ENCODE measurements around the gene EIF3B. TPM values are rescaled to one million over a fixed set of nuclear protein-coding genes. Genes with fewer than 3 reads are reported as not detected.

Gene EIF3B
- total and polyA plus RNA-seq, 2 of the 4 experiments (the other 2 are of a cell fraction), result 105 to 201 TPM

GRCh38 chr7:2353113-2353935 lies 1.3 kb upstream of the EIF3B start:
- H4K91ac ChIP-seq (ENCODE audit: insufficient read depth, low read depth, low read length), result peak overlapping the region; percentile 29
- POLR2A ChIA-PET (ENCODE audit: unreplicated experiment), result interaction anchor here (0.6 kb wide), 1 partner anchor 16 kb away, joined by 3 read pairs; no protein-coding TSS in a partner anchor
- H4K8ac ChIP-seq (ENCODE audit: low read depth in 2 of 2, low read length in 2 of 2), result peak overlapping the region; percentile 87 to 99
- peak overlapping the region; percentile 55 for H3K4me3 ChIP-seq (ENCODE audit: insufficient read depth, low read depth, low read length)
- H4K20me1 ChIP-seq (ENCODE audit: insufficient read depth, low read length), result peaks cover 36% of the 10 kb centered on the region
- BruUV-seq (replicated peaks), result no TSS peak
- no peak for ATAC-seq (ENCODE audit: low read depth)
- H3K4ac ChIP-seq (ENCODE audit: low read depth, low read length), result peak overlapping the region; percentile 82
- CTCF ChIA-PET, result no interaction called here
- intact Hi-C loops (cut with micrococcal nuclease), result no loop called here
- H3K36me3 ChIP-seq (ENCODE audit: control insufficient read depth, insufficient read depth, low read length), result peaks cover 5% of the 10 kb centered on the region
- peak overlapping the region; percentile 61 for H2AK5ac ChIP-seq (ENCODE audit: low read depth, low read length)
- H3K9ac ChIP-seq (ENCODE audit: low read depth, low read length), result peak overlapping the region; percentile 99
- peak overlapping the region; percentile 88 for H3K14ac ChIP-seq (replicated peaks; ENCODE audit: low read depth, low read length)
- no peak overlapping the region for H2BK20ac ChIP-seq (ENCODE audit: low read depth, low read length)
- in situ Hi-C loops (cut with MboI; ENCODE audit: low sequenced_read_pairs), result no loop called here
- H2AK9ac ChIP-seq (replicated peaks; ENCODE audit: low read depth, low read length, poor library complexity), result peak overlapping the region; percentile 59
- peak overlapping the region; percentile 59 for H3K18ac ChIP-seq (ENCODE audit: low read depth, low read length)
- dilution Hi-C loops (cut with HindIII; ENCODE audit: low sequenced_read_pairs, unreplicated experiment), result no loop called here
- no peaks in the 10 kb centered on the region for H3K9me3 ChIP-seq (ENCODE audit: control insufficient read depth, insufficient read depth, low read length)
- peaks cover 3% of the 10 kb centered on the region for H3K4me1 ChIP-seq (ENCODE audit: control insufficient read depth, insufficient read depth, low read length)
- H2BK120ac ChIP-seq (ENCODE audit: low read depth, low read length), result peak overlapping the region; percentile 48
- H2AFZ ChIP-seq (replicated peaks; ENCODE audit: low read length, poor library complexity), result peak overlapping the region; percentile 95
- H3K27ac ChIP-seq (ENCODE audit: insufficient read depth, low read length), result peak overlapping the region; percentile 96
- peak overlapping the region; percentile 90 for H3K4me2 ChIP-seq (ENCODE audit: low read depth, low read length)
- peaks cover 2 to 34% of the 10 kb centered on the region in 2 experiments; a peak in 3 of 4 replicates for H3K79me1 ChIP-seq (ENCODE audit: low read depth in 1 of 2, low read length in 2 of 2)
- peak overlapping the region; percentile 67 for H4K5ac ChIP-seq (ENCODE audit: low read depth, low read length)
- H2BK15ac ChIP-seq (ENCODE audit: low read depth, low read length), result peak overlapping the region; percentile 18; the same call in 1 of the 3 replicates
- H3K23ac ChIP-seq (ENCODE audit: low read depth, low read length), result peak overlapping the region; percentile 80; the same call in 1 of the 2 replicates
- H3K56ac ChIP-seq (ENCODE audit: extremely low read depth, insufficient read depth, low read length), result no peak overlapping the region; the same call in 1 of the 2 replicates
- no peak for DNase-seq
- TF ChIP-seq MXI1 (IDR thresholded peaks at IDR 0.05; ENCODE audit: borderline replicate concordance, low read depth, low read length) (no peak), BHLHE40 (IDR thresholded peaks at IDR 0.05; ENCODE audit: low read depth, low read length) (no peak), CTCF (conservative IDR thresholded peaks at IDR 0.05; ENCODE audit: low read depth, low read length) (no peak)
- H3K9me1 ChIP-seq (ENCODE audit: insufficient read depth, low read length), result peaks cover 12% of the 10 kb centered on the region
- no CpG with 5 or more reads among the region's 22 CpGs for WGBS, 2 experiments (ENCODE audit: extremely low coverage in 2 of 2, insufficient read length in 1 of 2)
- H3K27me3 ChIP-seq (ENCODE audit: control insufficient read depth, insufficient read depth, low read length), result no peaks in the 10 kb centered on the region
- peak overlapping the region; percentile 97 for H2BK5ac ChIP-seq (ENCODE audit: low read depth, low read length, poor library complexity, severe bottlenecking)
